NCI-H1417 treated with DMSO at 0.1 percent for 48 hours (cell line): ENCODE measurements around the gene KLK15.
"Not testable (repeated sequence)": the region's sequence is repeated elsewhere in the genome, so short reads cannot be mapped to it uniquely, and the experiment has no call there.

Experiments used
- DNase-seq: peaks from one replicate; lab custom pipeline; 2025; lab: John Stamatoyannopoulos, UW

The KLK15 gene

DNA sequence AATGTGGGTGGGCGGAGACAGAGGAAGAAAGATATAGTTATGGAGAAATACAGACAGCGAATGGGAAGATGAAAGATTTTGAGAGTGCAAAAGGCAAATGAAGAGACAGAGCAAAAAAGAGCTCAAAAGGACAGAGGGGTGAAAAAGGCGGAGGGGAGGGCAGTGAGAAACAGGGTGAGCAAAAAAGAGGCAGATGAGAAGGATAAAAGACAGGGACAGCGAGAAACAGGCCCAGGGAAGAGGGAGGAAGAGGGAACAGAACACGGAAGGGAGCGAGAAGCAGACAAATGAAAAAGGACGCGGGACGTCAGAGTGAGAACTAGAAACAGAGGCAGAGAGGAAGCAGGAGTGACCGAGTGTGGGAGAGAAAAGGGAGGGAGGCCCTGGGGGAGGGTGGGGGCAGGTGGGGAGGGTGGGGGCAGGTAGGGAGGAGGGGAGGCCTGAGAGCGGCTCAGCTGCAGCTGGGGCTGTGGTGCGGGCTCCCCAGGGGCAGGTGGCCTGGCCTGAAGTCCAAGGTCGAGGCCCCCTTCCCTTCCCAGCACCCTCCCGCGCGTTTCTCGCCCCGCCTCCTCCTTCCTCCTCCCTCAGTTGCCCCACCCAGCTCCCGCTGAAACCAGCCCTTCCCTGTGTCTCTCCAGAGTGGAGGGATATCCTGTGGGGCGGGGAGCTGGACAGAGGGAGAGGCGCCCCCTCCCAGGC, 12.7 kb downstream of the KLK15 start:
- DNase-seq = no peak

- DNase-seq = no peak
Observed at GRCh38 chr19:50820086-50820485, 13.3 kb downstream of the KLK15 start.

DNA sequence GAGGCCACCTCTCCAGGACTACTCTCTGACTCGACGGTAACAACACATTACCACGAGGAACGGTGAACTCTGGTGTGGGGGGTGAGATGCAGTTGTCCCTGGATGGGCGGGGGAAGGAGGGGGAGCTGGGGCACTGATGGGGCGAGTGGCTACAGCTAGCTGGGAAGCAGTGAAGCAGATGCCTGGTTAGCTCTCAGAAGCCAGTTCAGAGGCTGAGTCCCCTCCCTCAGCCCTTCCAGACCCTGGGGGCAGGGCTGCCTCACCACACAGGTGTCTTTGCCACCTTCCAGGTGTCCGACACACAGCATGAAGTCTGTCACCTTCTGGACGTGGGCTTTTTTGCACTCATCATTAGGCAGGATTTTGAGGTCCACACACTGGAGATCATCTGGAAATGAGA, 13.7 kb downstream of the KLK15 start:
- no peak for DNase-seq

DNA sequence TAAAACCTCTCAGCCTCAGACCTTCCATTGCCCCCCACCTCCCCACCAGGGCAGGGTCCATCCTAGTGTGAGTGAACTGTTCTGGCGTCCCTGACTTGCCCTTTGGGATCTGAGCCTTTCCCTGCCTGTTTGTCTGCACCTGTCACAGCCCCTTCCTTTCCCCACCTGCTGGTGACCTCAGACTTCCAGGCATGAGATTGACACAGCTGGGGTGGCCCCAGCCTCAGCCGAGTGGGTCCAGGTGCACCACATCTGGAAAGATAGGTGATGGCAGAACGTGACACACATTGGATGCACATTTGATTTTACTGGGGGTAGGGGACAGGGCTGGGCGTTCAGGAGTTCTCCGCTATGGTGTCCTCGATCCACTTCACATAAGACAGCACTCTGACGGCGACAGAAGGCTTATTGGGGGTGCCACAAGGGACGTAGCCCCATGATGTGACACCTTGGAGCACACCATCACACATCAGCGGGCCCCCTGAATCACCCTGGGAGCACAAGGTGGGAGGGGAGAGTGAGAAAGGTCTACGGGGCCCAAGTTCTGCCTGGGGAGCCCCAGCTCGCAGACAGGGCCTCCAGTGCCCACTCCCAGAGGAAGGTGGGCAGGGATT, 14.4 kb downstream of the KLK15 start:
- DNase-seq = no peak

DNA sequence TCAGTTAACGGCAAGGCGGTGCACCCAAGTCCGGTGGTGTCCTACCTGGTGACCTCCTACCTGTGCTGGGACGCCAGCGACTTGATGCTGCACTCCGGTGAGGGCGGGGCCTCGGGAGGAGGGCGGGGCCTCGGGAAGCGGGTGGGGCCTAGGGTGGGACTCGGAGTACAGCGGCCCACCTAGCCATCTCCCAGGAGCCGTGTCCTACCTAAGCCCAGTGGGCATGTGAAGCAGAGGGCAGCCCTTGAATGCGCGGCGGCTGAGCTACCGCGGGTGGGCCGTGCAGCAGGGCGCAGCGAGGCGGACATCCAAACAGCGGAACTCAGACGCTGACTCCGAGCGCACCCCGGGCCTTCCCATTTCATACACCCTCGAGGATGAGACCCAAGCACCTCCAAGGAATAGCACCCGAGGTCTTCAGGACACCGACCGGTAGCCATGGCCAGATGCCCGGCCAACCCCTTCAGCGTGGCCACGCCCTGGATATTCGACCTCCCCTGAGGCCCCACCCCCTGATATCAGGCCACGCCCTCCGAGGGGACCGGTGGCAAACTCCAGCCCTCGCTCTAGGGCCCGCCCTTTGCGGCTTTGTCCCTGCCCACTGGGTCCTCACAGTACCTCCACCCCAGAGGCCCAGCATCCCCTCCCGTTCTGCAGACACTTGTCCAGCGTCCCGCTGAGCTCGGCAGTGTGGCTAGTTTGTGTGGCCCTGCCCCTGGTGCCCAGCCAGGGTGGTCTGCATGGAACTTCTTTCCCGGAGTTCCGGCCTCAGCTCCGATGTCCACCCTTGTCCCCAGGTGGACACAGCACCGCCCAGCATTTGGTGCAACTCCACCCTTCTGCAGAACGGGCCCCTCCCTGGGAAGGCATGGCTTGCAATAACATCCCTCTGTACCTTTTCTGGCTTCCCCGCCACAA, 15.2 kb downstream of the KLK15 start:
- peak; percentile 27 for DNase-seq

- no peak for DNase-seq
Observed at GRCh38 chr19:50815439-50815838, 17.9 kb downstream of the KLK15 start.

DNA sequence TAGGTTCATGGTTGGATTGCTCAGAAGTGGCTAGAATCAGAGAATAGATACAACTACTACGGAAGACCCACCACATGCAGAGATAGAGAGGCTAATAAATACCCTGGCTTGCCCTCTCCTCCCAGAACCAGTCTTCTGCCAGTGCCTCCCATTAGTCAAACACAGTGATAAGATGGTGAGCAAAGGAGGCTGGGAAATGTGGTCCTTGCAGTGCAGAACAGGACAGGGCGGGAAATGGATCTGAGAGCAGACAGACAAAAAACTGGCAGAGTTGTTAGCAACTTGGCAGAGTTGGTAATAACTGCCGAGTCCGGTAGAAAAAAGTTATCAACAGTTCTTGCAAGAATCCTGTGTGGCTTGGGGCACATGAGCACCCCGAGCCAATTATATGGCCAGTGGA, 18.5 kb downstream of the KLK15 start:
- DNase-seq = no peak

DNA sequence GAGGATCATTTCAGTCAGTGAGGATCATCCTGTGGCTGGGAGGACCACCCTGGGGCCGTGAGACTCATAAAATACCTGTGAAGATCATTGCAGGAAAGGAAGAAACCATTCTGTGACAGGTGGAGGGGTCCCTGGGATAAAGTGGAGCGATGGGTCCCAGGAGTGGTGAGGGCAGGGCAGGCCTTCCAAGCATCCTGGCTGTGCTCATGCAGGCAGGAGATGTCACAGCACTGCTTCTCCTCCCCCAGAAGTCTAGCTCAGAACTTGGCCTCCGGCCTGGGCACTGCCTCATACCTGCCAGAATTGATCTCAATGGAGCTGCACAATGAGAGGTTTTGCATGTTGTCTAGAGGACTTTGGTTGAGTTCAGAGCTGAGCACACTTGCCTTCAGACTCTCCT, 20.9 kb downstream of the KLK15 start:
- no peak for DNase-seq

GRCh38 chr19:50811622-50812238, 21.6 kb downstream of the KLK15 start:
- DNase-seq = not testable (repeated sequence)

GRCh38 chr19:50808856-50809255, 24.5 kb downstream of the KLK15 start:
- DNase-seq = no peak

DNA sequence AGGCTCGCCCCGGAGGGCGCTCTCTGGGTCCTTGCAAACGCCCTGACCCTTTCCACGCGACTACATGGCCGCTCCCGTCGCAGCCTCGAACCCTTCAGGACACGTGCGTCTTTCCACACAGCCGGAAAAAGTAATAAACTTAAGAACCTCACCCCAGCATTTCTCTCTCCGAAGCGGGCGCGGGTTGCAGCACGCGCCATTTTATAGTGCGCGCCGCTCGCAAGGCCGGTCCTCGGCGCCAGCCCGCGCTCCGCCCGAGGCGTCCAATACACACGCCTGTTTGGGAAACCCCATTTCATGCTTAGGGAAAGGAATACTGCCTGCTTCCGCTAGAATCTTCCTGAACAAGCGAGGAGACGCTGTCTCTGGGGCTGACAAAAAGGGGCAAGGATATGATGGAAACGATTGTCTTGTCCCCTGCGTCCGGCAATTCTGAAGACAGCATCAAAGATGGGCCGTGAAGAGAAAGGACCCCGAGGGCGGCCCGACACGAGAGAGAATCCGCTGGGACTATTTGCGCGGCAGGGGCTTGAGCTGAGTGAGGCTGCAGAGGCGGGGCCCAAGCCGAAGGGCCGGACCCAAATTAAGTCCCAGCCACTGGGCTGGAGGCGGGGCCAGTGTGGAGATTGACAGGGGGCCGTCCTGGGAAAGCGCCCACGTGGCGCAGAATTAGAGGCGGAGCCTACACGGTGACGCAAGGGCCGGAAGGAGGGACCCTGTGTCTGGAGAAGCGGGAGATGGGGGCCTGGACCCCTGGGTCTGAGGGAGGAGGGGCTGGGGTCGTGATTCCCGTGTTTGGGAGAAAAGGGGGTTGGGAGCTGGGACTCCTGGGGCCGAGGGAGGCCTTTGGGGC, 28.7 kb downstream of the KLK15 start:
- DNase-seq = peak; percentile 93

DNA sequence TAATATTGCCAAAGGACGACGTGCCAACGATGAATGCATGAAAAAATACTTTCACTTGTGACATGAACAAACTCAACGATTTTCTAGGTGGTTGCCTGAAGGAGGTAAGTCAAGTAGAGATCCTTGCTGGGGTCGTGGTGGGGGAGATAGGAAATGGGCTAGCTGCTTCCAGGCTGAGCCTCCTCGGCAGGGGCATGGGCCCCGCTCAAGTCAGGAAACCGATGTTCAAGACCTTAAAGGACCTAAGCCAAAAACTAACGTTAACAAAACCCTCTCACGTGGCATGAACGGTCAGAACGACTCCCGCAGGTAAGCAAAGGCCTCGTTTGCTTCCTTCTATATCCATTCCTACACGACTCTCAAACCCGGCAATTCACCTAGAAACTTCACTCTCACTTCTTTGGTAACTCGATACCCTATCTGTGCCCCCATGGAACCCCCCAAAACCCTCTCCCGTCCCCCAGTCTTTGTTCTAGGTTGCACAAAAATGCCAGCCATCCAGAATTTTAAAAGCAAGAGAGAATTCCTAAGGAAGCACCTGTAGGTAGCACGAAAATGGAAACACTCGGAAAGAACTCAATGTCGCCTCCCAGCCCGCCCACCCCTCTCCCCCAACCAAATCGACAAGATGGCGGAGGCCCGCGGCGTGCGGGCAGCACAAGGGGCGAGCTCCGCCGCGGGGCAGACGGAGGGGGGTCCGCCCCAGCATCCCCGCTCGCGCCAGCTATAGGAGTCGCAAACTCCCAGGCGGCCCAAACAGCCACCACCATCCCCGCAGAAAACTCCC, 29.5 kb downstream of the KLK15 start:
- no peak for DNase-seq

GRCh38 chr19:50801107-50801506, 32.3 kb downstream of the KLK15 start:
- no peak for DNase-seq

DNA sequence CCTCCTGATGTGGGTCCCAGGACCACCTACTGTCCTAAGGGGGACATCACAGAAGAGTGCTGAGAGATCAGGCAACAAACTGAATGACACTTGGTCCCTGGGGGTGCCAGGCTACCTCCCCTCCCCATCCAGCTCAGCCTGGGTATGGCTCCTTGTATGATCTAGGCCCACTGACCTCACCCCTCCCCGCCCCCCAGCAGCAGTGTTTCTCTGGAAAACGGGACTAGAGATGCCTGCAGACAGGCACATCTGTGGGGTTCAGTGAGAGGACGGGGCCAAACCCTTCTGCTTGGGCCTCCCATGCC, 33.9 kb downstream of the KLK15 start:
- DNase-seq = no peak

DNA sequence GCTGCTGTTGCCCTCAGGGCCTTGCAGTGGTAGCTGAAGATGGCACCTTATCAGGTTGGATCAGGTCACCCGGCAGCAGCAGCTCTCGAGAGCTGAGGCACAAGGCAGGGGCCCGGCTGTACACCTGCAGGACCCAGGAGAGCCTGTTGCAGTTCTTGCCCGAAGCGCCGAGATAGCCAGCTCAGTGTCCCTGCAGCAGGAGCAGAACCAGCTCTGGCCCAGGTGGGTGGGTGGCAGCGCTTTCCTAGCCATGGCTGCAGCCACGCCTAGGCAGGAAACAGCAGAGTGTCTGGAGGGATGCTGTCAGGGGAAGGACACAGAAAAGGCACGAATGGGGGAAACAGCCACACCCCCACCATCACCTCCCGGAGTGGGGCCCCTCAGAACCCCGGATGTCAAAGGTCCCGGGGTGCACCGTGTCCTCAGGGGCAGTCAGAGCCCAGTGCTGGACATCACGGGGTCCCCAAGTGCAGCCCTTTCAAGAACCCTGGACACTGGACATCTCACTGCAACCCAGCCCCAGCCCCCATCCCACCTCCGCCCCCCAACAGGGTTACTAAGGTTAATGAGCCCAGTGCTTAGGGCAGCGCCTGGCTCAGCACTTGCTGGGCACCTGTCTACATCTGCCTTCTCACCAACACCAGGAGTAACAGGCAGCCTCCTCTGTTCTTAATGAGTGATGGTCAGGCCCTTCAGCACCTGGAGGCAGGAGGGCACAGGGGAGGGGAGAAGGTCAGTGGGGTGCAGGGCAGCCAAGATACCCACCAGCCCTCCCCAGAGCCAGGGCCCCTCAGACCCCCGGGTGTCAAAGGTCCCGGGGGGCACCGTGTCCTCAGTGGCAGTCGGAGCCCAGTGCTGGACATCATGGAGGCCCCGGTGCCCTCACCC, 34.5 kb downstream of the KLK15 start:
- DNase-seq = no peak

GRCh38 chr19:50797781-50798658, 35.4 kb downstream of the KLK15 start:
- no peak for DNase-seq

DNA sequence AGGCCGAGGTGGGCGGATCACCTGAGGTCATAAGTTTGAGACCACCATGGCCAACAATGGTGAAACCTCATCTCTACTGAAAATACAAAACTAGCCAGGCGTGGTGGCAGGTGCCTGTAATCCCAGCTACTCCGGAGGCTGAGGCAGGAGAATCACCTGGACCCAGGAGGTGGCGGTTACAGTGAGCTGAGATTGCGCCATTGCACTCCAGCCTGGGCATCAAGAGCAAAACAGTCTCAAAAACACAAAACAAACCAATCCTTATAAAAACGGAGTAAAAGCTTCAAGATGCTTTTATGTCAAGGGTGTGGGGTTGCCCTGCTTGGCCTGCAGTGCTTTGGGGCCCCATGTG, 36.0 kb downstream of the KLK15 start:
- no peak for DNase-seq

- no peak for DNase-seq
Observed at GRCh38 chr19:50796634-50797428, 36.5 kb downstream of the KLK15 start.
